Measurements from ENCODE around the gene C1orf159.

GRCh38 chr1:1094981-1095380, 20.9 kb downstream of the C1orf159 start:
- TF ChIP-seq CTCF (IDR thresholded peaks at IDR 0.05; ENCODE audit: poor library complexity) = no peak
- TF ChIP-seq EZH2 (IDR thresholded peaks at IDR 0.05; ENCODE audit: borderline replicate concordance) = no peak
- no peak for TF ChIP-seq EZH2phosphoT487 (IDR thresholded peaks at IDR 0.05; ENCODE audit: low read depth, severe bottlenecking, unreplicated experiment)
